Measurements from ENCODE around the gene VPS52. TPM values are rescaled to one million over a fixed set of nuclear protein-coding genes. Genes with fewer than 3 reads are reported as not detected.
A peak's percentile ranks its signal among the peaks of the same experiment; 100 is the strongest.

VPS52 gene
- total RNA-seq, 2 experiments from 2014 or later: 31.2 to 34.3 TPM

DNA sequence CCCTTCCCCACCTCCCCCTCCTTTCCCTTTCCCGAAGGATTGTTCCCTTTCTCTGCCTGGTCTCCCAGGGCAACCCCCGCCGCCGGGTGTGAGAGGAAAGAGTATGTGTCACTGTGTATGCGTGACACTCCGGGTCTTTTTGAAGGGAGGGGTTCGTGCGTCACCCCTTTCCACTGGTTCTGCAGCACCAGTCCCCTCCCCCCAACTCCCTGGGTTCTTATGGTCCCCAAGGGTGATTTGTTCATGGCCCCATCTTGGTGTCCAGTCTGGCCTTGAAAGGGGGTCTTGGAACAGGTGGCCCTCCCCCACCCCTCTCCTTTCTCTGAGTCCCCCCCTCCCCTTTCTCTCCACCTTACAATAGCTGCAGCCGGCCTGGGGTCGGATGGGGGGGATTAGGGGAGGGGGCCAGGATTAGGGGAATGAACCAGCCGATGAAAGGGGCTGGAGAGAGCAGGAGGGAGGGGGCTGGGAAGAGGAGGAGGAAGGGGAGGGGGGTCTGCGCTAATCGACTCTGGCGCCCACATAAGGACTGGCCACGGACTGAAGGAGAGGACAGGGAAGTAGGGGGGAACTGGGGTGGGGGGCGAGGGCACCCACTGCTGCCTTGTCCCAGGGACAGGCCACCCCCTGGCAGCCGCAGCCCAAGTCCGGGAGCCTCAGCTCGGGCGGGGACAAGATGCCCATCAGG is 64.7 kb downstream of the VPS52 start:
- Mint-ChIP-seq H3K27ac (peak overlapping the region; percentile 94), H3K4me3 (peak overlapping the region; percentile 77), H3K9me3 (no peaks in the 10 kb centered on the region), H3K36me3 (ENCODE audit: low read depth) (peaks cover 49% of the 10 kb centered on the region), H3K4me1 (ENCODE audit: low read depth) (peaks cover 67% of the 10 kb centered on the region), H3K27me3 (no peaks in the 10 kb centered on the region)
- TF ChIP-seq CTCF (IDR thresholded peaks at IDR 0.05): no peak
- DNase-seq (no peak), ATAC-seq (no peak)
- ChIA-PET POLR2A (interaction anchor here (2.0 to 4.4 kb wide), 4 partner anchors 9 to 71 kb away, joined by 11 to 37 read pairs (median 16); partner anchors contain the start of genes B3GALT4, RPS18 and VPS52), CTCF (interaction anchor here (4.0 kb wide), 1 partner anchor 10 kb away, joined by 23 read pairs; no protein-coding TSS in a partner anchor)
- intact Hi-C loops (cut with micrococcal nuclease): no loop called here

DNA sequence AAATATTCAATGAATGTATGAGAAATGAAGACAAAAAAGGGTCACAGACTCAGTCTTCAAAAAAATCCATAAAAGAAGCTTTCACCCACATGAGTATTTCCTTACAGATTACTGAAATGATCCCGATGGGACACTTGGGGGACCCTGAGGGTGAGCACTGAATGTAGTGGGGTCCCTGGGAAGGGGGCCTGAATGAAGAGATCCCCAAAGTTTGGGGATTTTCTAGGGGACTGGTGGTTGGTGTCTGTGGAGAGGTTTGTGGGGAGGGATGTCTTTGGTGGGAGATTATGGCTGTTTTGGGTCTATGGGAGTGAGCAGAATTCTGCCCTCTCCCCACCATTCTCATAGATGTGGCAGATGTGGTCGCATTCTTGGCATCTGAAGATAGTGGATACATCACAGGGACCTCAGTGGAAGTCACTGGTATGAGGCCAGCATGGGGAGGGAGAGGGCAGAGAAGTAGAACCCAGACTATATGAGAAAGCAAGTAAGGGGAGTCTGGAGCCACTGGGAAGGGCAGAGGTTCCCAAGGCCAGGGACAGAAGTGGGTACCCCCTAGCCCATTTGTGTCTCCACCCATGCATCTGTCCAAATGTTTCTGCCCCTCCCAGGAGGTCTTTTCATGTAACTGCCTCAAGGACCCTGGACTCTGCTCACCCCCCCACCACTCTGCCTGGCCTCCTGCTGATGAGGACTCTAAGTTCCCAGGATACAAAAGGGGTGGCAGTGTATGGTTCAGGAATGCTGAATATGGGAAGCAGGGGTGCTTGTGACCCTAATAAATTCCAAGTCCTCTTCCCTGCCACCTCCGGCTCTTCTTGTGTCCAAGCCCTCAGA is 65.4 kb downstream of the VPS52 start:
- Mint-ChIP-seq H3K27me3 (no peaks in the 10 kb centered on the region), H3K9me3 (no peaks in the 10 kb centered on the region), H3K4me3 (peak overlapping the region; percentile 98), H3K27ac (peak overlapping the region; percentile 99), H3K36me3 (ENCODE audit: low read depth) (peaks cover 55% of the 10 kb centered on the region), H3K4me1 (ENCODE audit: low read depth) (peaks cover 71% of the 10 kb centered on the region)
- POLR2A ChIA-PET: interaction anchor here (0.9 to 2.4 kb wide), 8 partner anchors 11 to 234 kb away, joined by 3 to 18 read pairs (median 4); partner anchors contain the start of genes RPS18 and VPS52
- TF ChIP-seq CTCF (IDR thresholded peaks at IDR 0.05): no peak
- no peak for DNase-seq
- CTCF ChIA-PET: interaction anchor here (2.0 kb wide), 1 partner anchor 42 kb away, joined by 13 read pairs; no protein-coding TSS in a partner anchor
- intact Hi-C loops (cut with micrococcal nuclease): no loop called here
- ATAC-seq: no peak

DNA sequence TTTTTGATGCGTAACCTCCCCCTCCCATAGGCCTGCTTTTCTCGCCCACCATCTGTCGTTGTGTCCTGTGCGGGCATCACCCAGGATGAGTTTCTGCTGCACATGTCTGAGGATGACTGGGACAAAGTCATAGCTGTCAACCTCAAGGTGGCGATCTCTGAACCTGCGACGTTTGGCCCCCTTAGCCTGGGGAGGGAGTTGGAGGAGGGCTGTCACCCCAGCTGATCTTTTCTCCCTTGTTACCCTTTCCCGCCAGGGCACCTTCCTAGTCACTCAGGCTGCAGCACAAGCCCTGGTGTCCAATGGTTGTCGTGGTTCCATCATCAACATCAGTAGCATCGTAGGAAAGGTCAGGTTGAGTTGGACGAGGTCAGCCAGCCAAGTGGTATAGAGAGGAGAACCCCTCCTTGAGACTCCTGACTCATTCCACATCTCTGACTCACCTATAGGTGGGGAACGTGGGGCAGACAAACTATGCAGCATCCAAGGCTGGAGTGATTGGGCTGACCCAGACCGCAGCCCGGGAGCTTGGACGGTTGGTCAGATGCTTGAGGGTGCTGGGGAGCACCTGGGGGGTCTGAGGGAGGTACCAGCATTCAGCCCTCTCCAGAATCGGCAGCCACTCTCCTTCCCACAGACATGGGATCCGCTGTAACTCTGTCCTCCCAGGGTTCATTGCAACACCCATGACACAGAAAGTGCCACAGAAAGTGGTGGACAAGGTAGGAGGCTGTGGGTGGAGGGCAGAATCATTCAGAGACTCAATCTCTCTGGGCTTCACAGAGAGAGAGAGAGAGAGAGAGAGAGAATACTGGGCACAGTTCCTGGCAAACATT is 66.3 kb downstream of the VPS52 start:
- H3K27me3 Mint-ChIP-seq: no peaks in the 10 kb centered on the region

More for the DNA sequence above, 66.3 kb downstream of the VPS52 start:
- Mint-ChIP-seq H3K27ac (peak overlapping the region; percentile 99), H3K4me1 (ENCODE audit: low read depth) (peaks cover 68% of the 10 kb centered on the region), H3K36me3 (ENCODE audit: low read depth) (peaks cover 55% of the 10 kb centered on the region), H3K9me3 (no peaks in the 10 kb centered on the region), H3K4me3 (peak overlapping the region; percentile 98)
- ChIA-PET POLR2A (interaction anchor here (0.8 to 2.4 kb wide), 15 partner anchors 8 to 352 kb away, joined by 3 to 18 read pairs (median 4); partner anchors contain the start of genes PSMB9, RPS18, TAP1 and VPS52), CTCF (interaction anchor here (0.8 to 2.0 kb wide), 4 partner anchors 11 to 185 kb away, joined by 3 to 13 read pairs (median 4); partner anchors contain the start of genes RPS18 and VPS52)
- intact Hi-C loops (cut with micrococcal nuclease): no loop called here
- ATAC-seq: peak; percentile 58
- DNase-seq: peak; percentile 84
- peak; percentile 21 for TF ChIP-seq CTCF (IDR thresholded peaks at IDR 0.05)

All from activated CD8-positive, alpha-beta T cell treated with anti-CD3 and anti-CD28 coated beads for 36 hours (primary cell).